Activated CD8-positive, alpha-beta memory T cell treated with anti-CD3 and anti-CD28 coated beads, Interleukin-2, amount 50 U/mL, for 4 hours (primary cell): ENCODE results near the gene CYSRT1.
"Not testable (repeated sequence)": the region's sequence is repeated elsewhere in the genome, so short reads cannot be mapped to it uniquely, and the experiment has no call there.

Experiments used
- DNase-seq: peaks from one replicate; pipeline ENCODE4 v3.0.0-alpha.2; 2020

Gene CYSRT1

DNA sequence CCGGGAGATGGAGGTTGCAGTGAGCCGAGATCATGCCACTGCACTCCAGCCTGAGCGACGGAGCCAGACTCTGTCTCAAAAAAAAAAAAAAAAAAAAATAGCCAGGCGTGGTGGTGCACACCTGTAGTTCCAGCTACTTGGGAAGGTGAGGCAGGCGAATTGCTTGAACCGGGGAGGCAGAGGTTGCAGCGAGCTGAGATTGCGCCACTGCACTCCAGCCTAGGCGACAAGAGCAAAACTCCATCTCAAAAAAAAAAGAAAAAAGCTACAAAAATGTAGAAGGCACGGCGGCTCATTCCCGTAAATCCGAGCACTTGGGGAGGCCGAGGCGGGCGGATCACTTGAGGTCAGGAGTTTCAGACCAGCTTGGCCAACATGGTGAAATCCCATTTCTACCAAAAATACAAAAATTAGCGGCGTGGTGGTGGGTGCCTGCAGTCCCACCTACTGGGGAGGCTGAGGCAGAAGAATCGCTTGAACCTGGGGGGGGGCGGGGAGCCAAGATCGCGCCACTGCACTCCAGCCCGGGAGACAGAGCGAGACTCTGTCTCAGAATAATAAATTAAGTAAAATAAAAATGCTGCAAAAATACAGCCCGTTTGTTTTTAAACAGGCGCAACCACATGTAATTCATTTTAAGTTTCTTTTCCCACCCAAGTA is 14.7 kb downstream of the CYSRT1 start:
- DNase-seq: not testable (repeated sequence)

DNA sequence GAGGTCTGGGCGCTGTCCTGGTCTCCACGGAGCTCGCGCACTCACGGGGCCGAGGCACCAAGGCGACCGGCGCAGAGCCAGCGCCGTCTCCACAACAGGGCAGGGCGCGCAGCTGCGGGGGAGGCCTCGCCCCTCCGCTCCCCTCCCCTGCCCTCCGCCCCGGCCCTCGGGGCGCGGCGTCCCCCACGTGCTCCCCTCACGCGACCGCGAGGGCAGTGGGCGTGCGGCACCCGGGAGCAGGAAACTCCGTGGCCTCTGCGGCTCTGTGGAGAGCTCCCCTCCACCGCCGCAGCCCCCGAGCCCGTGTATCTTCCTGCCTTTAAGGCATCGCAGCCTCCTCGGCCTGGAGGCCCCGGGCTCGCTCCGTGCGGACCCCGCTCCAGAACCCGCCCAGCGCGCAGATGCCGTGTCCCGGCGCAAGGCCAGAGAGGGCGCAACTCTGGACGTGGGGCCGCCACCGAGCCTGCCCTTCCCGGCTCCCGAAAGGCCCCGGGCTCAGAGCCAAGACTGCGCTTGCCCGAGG is 15.4 kb downstream of the CYSRT1 start:
- peak; percentile 72 for DNase-seq

DNA sequence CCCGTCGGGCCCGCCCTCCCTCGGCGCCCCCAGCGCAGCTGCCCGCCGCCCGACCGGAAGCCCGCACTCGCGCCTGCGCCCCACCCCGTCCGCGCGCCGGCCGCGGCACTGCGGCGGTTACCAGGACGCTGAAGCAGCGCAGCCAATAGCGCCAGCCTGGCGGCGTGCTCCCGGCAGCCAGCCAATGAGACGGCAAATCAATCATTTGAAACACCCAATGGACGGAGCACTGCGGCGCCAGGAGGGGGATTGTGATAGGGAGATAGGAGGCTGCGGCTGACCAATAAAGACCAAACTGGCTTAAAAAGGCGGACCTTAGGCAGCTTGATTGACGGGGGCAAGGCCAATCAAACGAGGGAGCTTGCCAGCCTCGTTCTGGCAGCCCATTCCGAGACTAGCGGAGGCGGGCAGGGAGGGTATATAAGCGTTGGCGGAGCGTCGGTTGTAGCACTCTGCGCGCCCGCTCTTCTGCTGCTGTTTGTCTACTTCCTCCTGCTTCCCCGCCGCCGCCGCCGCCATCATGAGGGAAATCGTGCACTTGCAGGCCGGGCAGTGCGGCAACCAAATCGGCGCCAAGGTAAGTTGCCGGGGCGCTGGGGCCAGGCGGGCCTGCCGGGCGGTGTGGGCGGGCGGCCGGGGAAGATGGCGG is 16.0 kb downstream of the CYSRT1 start, which contains the start of gene TUBB4B:
TSS of gene TUBB4B (plus strand) at position 447 of the 649 bp plus-strand sequence. CDS start at position 521, 74 bp downstream.
- peak; percentile 94 for DNase-seq

DNA sequence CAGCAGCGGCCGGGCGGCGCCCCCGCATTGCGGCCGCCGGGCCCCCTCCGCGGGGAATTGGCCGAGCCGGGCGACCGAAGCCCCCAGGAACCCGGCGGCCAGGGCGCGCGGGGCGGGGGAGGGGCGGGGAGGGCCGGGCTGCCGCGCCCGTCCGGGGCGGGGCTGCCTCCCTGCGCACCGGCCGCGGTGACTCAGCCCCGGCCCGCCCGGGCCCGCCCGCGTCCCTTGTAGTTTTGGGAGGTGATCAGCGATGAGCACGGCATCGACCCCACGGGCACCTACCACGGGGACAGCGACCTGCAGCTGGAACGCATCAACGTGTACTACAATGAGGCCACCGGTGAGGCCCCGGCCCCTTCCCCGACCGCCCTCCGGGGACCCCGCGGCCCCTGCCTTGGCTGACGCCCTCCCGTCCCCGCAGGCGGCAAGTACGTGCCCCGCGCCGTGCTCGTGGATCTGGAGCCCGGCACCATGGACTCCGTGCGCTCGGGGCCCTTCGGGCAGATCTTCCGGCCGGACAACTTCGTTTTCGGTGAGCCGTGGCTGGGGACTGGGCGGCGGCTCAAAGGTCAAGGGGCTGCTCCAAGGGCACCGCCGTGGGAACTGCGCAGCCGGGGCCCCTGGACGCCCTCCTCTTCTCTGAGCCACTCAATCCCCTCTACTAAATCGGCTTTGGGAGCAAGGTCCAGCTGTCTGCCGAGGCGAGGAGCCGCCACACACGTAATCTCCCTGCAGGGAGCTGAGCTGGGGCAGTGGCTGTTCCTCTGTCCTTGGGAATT is 16.7 kb downstream of the CYSRT1 start:
- DNase-seq: peak; percentile 81

DNA sequence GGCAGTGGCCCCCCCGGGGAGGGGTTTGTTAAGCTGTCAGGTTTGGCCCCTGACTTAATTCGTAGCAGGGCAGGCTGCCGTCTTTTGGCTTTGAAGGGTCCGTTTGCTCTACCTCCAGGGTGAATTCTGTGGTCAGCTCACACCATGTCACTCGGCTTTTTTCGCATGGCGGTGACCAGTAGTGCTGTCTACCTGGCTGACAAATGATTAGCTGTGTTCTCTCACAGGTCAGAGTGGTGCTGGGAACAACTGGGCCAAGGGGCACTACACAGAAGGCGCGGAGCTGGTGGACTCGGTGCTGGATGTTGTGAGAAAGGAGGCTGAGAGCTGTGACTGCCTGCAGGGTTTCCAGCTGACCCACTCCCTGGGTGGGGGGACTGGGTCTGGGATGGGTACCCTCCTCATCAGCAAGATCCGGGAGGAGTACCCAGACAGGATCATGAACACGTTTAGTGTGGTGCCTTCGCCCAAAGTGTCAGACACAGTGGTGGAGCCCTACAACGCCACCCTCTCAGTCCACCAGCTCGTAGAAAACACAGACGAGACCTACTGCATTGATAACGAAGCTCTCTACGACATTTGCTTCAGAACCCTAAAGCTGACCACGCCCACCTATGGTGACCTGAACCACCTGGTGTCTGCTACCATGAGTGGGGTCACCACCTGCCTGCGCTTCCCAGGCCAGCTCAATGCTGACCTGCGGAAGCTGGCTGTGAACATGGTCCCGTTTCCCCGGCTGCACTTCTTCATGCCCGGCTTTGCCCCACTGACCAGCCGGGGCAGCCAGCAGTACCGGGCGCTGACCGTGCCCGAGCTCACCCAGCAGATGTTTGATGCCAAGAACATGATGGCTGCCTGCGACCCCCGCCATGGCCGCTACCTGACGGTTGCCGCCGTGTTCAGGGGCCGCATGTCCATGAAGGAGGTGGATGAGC is 17.6 kb downstream of the CYSRT1 start:
- DNase-seq: no peak

DNA sequence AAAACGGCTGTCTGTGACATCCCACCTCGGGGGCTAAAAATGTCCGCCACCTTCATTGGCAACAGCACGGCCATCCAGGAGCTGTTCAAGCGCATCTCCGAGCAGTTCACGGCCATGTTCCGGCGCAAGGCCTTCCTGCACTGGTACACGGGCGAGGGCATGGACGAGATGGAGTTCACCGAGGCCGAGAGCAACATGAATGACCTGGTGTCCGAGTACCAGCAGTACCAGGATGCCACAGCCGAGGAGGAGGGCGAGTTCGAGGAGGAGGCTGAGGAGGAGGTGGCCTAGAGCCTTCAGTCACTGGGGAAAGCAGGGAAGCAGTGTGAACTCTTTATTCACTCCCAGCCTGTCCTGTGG is 18.3 kb downstream of the CYSRT1 start:
- DNase-seq: not testable (repeated sequence)

DNA sequence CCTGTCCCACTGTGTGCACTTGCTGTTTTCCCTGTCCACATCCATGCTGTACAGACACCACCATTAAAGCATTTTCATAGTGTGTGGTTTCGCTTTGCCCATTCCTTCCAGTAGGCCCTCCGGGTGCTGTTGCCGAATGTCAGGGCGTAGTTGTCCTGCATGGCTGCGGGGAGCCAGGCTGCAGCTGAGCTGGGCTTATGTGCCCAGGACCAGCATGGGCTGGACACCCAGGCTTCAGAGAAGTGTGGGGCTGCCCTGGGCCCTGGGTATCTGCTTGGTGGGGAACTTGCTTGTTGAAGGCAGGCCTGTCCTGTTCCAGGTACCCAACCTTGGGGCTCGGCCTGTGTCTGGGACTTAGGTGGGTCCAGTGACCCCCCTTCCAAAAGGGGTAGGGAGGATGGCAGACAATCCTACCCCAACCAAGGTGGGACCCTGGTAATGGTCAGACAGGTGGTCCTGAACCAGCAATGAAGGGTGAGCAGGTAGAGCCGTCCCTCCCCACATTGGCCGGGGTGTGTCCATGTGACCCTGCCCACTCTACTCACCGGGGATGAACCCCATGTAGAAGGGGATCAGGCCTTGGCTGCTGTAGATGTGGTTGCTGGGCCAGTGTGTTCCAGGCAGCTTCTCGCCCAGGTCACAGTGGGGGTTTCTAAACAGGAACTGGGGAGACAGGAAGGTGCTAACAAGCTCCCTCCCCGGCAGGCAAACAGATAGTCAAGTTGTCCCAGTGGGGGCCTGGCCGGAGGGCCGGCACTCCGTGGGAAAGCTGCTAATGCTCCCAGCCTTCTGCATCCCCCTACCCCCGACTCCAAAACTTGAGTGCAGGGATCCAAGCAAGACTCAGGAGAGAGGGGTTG is 18.9 kb downstream of the CYSRT1 start:
- DNase-seq: no peak

DNA sequence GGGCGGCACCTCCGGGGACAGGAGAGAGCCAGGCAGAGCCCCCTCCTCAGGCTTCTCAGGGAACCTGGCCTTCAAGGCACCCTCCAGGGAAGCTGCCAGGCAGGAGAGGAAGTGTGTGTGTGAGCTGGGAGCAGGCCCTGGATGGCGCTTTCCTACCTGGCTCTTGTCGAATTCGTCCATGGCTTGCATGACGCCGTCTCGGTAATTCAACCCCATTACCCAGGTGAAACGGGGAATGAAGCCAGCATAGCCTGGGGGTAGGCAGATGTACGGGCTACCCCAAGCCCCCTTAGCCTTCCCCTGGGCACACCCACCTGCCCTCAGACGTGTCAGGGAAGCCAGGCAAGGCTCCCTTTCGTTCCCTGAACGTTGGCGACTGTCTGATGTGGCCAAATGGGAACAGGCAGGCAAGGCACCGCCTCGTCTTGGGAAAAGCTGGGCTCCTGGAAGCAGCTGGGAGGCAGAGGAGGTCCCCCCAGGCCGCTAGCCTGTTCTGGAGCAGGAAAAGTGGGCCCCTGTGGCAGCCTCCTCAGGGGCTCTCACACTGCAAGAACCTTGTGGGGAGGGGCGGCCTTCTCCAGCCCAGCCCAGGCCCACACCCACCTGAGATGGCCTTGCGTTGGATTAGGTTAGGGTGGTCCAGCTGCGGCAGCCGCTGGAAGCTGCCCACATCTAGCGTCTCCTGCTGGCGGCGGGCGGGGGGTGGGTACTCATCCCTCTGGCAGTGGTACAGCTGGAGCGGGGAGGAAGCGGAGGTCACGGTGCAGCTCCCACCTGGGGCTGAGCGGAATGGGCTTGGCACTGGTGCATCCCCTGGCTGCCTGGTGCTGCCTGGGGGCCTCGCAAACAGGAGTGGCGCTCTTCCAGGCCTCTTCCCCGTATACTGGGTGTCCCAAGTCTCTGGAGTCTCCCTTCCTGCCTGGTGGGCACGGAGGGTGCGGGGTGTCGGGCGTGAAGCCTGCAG is 19.8 kb downstream of the CYSRT1 start:
- no peak for DNase-seq

DNA sequence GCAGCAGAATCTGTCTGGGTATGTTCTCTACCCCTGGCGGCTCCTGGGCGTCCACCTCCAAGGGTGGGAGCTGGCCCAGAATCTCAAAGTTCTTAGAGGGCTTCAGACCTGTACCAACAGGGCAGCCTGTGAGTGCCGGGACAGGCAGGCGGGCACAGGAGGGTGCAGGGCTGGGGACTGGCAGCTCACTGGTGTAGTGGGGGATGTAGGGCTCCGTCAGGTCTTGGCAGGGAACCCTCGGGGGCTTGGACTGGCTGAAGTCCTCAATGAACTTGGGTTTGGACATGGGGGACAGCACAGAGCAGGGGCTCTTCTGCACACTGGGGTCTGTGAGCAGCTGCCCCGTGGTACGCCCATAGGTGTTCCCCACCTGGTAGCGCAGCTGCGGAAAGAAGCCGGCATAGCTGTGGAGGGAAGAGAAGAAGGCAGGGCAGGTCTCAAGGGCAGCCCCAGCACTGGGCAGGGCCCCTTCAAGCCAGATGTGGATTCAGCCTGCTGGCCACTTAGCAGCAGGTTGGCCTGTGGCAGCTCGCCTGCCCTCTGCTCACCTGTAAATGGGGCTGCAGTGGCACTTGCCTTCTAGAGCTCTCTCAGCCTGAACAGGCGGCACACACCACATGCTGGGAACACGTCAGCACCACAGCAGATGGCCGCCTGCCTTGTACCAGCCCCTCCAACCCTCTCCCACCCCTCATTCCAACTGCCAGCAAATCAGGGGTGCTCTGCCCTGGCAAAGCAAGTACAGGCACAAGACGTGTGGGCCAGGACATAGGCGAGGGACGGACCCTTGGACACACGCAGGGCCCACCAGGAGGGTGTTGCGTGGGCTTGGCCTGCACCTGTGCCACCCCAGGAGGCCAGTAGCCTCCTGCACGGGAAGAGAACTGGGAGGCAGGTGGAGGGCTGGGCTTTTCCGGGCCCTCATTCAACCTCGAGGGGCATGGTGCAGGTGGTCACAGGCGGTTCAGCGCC is 20.8 kb downstream of the CYSRT1 start:
- DNase-seq: no peak

DNA sequence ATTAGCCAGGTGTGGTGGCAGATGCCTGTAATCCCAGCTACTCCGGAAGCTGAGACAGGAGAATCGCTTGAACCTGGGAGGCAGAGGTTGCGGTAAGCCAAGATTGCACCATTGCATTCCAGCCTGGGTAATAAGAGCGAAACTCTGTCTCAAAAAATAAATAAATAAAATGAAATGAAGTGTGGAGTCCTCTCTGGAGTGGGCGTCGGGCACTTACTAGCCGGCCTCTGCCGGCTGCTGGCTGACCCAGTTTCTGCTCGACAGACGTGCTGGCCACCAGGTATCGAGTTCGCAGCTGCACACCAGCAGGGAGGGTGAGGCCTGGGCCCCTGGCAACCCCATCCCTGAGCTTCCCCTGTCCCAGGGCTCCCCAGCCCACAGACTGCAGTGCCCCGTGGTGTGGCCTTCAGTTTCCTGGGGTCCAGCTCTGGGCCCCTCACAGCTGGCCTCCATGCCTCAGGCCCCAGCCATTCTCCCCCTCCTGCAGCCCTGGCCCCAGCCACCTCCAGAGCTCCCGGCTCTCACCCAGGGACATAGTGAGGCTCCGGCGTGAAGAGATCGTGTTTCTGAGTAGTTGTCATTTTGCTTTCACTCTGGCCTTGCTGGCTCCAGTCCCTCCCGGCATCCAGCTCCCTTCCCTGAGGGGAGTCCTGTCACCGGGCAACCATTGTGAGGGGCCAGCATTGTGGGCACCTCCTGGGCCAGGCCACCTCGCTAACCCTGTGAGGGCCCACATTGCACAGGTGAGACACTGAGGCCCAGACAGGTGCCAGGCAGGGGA is 22.4 kb downstream of the CYSRT1 start:
- DNase-seq: no peak

DNA sequence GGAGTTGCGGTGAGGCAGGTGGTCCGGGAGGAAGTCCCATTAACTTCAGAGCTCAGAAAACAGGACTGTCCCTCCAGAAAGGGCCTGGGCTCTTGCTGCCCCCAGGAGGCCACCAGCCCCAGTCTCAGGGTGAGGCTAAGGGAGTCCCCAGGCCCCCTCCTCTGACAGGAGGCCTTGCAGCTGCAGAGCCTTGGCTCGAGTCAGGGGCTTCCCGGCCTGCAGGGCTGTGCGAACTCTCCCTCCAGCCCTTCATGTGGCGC is 22.9 kb downstream of the CYSRT1 start:
- no peak for DNase-seq

DNA sequence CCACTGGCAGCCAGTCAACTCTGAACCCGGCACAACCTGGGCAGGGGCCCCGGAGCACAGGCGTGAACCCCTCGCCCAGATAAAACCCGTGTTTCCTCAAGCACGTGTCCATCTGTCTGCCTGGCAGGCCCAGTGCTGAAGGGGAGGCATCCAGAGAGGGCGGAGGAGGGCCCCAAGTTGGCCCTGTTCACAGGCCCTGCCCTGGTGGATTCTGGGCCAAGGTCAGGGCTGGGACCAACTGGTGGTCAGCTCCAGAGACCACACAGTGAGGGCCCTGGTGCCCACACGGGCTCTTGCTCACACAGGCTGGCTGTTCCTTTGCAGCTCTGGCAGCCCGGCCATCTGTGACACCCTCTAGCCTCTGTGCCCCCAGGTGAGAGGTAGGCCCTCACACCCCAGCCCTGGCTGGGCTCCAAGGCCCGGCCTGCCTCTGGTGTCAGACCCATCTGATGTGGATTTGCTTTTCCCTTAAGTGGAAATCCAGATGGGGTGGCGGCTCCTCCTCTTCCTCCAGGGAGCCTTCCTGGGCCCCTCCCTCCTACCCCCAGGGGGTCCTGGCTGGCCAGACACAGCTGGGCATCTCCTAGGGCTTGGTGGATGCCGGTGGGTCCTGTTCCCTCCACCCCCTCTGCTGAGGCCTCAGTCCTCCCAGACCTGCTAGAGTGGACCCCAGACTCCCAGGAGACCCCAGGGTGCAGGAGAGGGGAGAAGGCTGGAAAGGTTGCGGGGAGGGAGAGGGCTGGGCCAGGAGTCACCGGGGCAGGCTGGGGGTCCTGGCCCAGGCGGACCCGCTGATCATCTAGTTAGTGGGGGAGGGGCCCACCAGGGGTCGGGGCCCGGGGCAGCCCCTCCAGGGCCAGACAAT is 25.6 kb downstream of the CYSRT1 start:
- DNase-seq: no peak

DNA sequence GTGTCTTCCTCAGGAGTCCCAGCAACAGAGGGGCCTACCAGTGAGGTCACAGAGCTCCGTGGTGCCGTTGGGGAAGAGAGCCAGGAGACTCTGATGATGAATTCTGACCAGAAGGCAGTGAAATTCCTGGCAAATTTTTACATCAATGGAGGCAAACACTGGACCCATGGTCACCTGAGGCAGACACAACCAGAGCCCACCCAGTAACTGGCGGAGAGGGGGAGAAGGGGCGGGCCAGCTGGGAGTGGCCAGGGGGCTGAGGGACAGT is 26.2 kb downstream of the CYSRT1 start, which contains the start of gene STPG3:
TSS of gene STPG3 (plus strand) at position 93 of the 268 bp plus-strand sequence. CDS start at position 94, 1 bp downstream.
- DNase-seq: no peak

DNA sequence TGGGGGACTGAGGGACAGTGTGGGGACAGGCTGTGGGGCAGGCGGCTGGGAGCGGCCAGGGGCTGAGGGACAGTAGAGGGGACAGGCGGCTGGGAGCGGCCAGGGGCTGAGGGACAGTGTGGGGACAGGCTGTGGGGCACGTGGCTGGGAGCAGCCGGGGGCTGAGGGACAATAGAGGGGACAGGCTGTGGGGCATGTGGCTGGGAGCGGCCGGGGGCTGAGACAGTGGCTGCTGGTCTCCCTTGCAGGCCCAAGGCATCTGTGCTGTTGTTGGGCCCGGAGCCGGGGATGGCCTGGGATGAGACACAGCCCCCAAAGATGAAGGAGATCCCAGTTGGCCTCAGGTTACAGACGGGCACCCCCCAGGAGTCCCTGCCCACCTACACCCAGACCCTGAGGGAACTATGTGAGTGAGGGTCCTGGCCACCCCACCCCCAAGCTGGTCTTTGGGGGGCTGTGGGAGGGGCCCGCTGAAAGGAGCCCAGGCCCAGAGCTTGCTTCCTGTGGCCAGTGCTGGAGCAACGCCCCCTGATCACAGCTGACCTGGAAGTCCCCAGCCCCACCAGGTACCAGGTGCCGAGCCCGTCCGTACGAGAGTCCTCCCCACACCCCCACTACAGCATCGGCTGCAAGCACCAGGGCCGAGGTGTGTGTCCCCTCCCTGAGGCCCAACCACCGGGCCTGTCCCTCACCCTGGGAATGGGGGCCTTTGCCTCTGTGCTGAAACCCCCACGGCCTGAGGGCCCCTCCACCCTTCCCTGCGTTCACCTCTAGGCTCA is 26.7 kb downstream of the CYSRT1 start:
- DNase-seq: no peak

DNA sequence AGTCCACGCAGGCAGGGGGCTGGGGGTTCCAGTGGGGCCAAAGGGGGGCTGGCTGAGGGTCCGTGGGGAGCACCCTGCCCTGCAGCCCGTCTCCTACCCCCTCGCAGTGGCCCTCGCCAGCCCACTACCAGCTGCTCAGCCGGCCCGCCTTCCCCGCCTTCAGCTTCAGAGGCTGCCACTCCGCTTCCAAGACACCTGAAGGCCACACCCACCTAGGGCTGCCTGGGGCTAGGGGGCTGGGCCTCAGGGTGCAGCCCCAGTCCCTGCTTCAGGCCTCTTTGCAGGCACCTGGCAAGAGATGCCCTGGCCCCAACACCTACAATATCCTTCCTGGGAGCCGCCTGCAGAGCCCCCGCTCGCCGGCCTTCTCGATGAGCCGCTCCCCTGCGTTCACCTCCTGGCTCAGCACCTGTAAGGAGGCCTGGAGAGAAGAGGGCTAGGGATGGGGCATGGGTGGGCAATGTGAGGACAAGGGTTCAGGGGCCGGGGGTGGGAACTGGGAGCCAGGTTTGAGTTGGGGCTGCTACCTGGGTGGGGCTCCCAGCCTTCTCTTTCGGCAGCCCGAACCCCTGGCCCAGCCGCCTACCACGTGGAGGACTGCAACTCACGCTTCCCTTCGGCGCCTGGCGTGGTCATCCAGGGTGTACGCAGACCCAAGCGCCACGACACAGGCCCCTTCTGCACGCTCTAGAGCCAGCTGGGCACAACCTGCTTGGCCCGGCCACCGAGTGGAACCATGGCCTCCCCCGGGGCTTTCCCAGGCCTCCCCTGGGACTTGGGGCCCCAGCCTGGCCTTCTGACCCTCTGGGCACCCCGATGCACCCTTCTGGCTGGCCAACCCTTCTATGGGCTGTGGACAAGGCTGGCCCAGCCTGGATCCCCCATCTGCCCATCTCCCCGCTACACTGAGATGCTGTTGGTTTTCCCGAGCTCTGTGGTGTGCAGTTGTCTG is 27.9 kb downstream of the CYSRT1 start:
- no peak for DNase-seq
